SK-N-SH (cell line): ENCODE measurements around the gene KMO. TPM values are rescaled to one million over a fixed set of nuclear protein-coding genes. Genes with fewer than 3 reads are reported as not detected.

Experiments used
- CTCF ChIA-PET: fragments of 300-600, 350-600 bp; formaldehyde crosslinking; extraction: SDS; loops from one replicate; lab custom pipeline; 2021; lab: Yijun Ruan, JAX
- POLR2A ChIA-PET: fragments of 350-600 bp; sonication (Branson Sonifier 250); formaldehyde crosslinking; extraction: SDS; loops from one replicate; lab custom pipeline; 2020; ENCODE audit warnings: antibody characterized with exemption, inconsistent platforms; lab: Yijun Ruan, JAX
- DNase-seq: peaks from one replicate; pipeline ENCODE4 v3.0.0; 2012
- H2AFZ ChIP-seq: fragments of 200-600 bp; sonication (generic); 2 replicates; pipeline ENCODE4 v1.8.1; 2016; ENCODE audit warnings: antibody characterized with exemption, mild to moderate bottlenecking, low read depth
- H3F3A ChIP-seq: fragments of 200-600 bp; sonication (generic); replicated peaks from 2 replicates; pipeline ENCODE3; 2016; ENCODE audit warnings: antibody characterized with exemption, mild to moderate bottlenecking; ENCODE audit not compliant: insufficient read depth
- H3K27ac ChIP-seq, 2 experiments: fragments of 200-500 bp in 1 of 2; fragments of 200-600 bp in 1 of 2; sonication (Bioruptor generic) in 1 of 2; sonication (generic), shearing (Covaris generic) in 1 of 2; 2 replicates each; pipeline versions ENCODE4 v1.5.1 to v1.6.1; 2014 to 2016; ENCODE audit warnings: low read depth in 2 of 2, inconsistent platforms in 1 of 2, low read length in 1 of 2, mild to moderate bottlenecking in 1 of 2, mixed read lengths in 1 of 2
- H3K27me3 ChIP-seq: fragments of 200-600 bp; sonication (generic), shearing (Covaris generic); 2 replicates; pipeline ENCODE4 v1.6.1; 2016; ENCODE audit warnings: mixed run types; ENCODE audit not compliant: insufficient read depth
- H3K36me3 ChIP-seq, 2 experiments: fragments of 200-500 bp in 1 of 2; fragments of 200-600 bp in 1 of 2; sonication (Bioruptor generic) in 1 of 2; sonication (generic) in 1 of 2; replicated peaks in 1 of 2; 2 replicates each; pipeline versions ENCODE3 to v1.5.1; 2014 to 2016; ENCODE audit warnings: low read length in 1 of 2, mild to moderate bottlenecking in 1 of 2; ENCODE audit not compliant: insufficient read depth in 2 of 2, control insufficient read depth in 1 of 2
- H3K4me1 ChIP-seq, 2 experiments: fragments of 200-500 bp in 1 of 2; fragments of 200-600 bp in 1 of 2; sonication (Bioruptor generic) in 1 of 2; sonication (generic), shearing (Covaris generic) in 1 of 2; 2 replicates each; pipeline versions ENCODE4 v1.5.1 to v1.6.1; 2014 to 2016; ENCODE audit warnings: low read depth in 1 of 2, low read length in 1 of 2, mixed run types in 1 of 2; ENCODE audit not compliant: insufficient read depth in 2 of 2, control insufficient read depth in 1 of 2
- H3K4me2 ChIP-seq: fragments of 200-600 bp; sonication (generic), shearing (Covaris generic); 2 replicates; pipeline ENCODE4 v1.6.1; 2017; ENCODE audit warnings: mixed run types
- H3K4me3 ChIP-seq, 2 experiments: fragments of 200-500 bp in 1 of 2; fragments of 200-600 bp in 1 of 2; sonication (Bioruptor generic) in 1 of 2; sonication (generic), shearing (Covaris generic) in 1 of 2; 2 replicates each; pipeline versions ENCODE4 v1.5.1 to v1.8.1; 2014 to 2016; ENCODE audit warnings: low read depth in 2 of 2, inconsistent platforms in 1 of 2, low read length in 1 of 2, mild to moderate bottlenecking in 1 of 2, mixed read lengths in 1 of 2, moderate library complexity in 1 of 2
- H3K79me2 ChIP-seq: fragments of 200-600 bp; sonication (generic); 2 replicates; pipeline ENCODE4 v1.8.1; 2017; ENCODE audit warnings: mild to moderate bottlenecking; ENCODE audit not compliant: insufficient read depth
- H3K9ac ChIP-seq: fragments of 200-600 bp; sonication (generic); 2 replicates; pipeline ENCODE4 v1.6.1; 2017; ENCODE audit warnings: mixed run types
- H3K9me2 ChIP-seq: fragments of 200-600 bp; sonication (generic); 2 replicates; pipeline ENCODE4 v1.6.1; 2017; ENCODE audit warnings: mixed run types
- H3K9me3 ChIP-seq: fragments of 200-600 bp; sonication (generic); 2 replicates; pipeline ENCODE4 v1.6.1; 2017; ENCODE audit warnings: mixed run types, mild to moderate bottlenecking, moderate library complexity
- H4K20me1 ChIP-seq: fragments of 200-600 bp; sonication (generic); 2 replicates; pipeline ENCODE4 v1.6.1; 2017; ENCODE audit warnings: mild to moderate bottlenecking, mixed run types; ENCODE audit not compliant: insufficient read depth
- ELF1 ChIP-seq: IDR thresholded peaks from 2 replicates; pipeline ENCODE4 v1.4.0; 2012
- EZH2phosphoT487 ChIP-seq: fragments of 200-600 bp; sonication (generic); IDR thresholded peaks from 2 replicates; pipeline ENCODE4 v1.6.1; 2017; ENCODE audit warnings: low read depth, mixed run types, mild to moderate bottlenecking, antibody characterized with exemption, moderate library complexity, borderline replicate concordance
- FOSL2 ChIP-seq: IDR thresholded peaks from 2 replicates; pipeline ENCODE4 v1.4.0; 2012; ENCODE audit warnings: low read depth, mild to moderate bottlenecking, moderate library complexity, borderline replicate concordance
- FOXJ3 ChIP-seq: sonication (generic); formaldehyde crosslinking; IDR thresholded peaks from 2 replicates; pipeline ENCODE4 v1.5.1; 2020; ENCODE audit warnings: mild to moderate bottlenecking, missing genetic modification reagents
- FOXM1 ChIP-seq: IDR thresholded peaks from 2 replicates; pipeline ENCODE4 v1.4.0; 2012; ENCODE audit warnings: low read depth, mild to moderate bottlenecking
- GABPA ChIP-seq: IDR thresholded peaks from 2 replicates; pipeline ENCODE4 v1.4.0; 2012; ENCODE audit warnings: low read depth, mild to moderate bottlenecking
- GATA2 ChIP-seq: sonication (generic); formaldehyde crosslinking; IDR thresholded peaks from 2 replicates; pipeline ENCODE4 v1.5.0; 2020; ENCODE audit warnings: mild to moderate bottlenecking, missing genetic modification reagents
- JUND ChIP-seq: IDR thresholded peaks from 2 replicates; pipeline ENCODE4 v1.4.0; 2012
- MEF2A ChIP-seq: IDR thresholded peaks from 2 replicates; pipeline ENCODE4 v1.4.0; 2012; ENCODE audit warnings: low read depth, borderline replicate concordance
- MXI1 ChIP-seq: IDR thresholded peaks from 2 replicates; pipeline ENCODE4 v1.6.1; 2012; ENCODE audit warnings: mild to moderate bottlenecking, low read depth, low read length, improper control_type of control experiment
- NFIC ChIP-seq: IDR thresholded peaks from 2 replicates; pipeline ENCODE4 v1.4.0; 2012; ENCODE audit warnings: borderline replicate concordance
- NRF1 ChIP-seq: IDR thresholded peaks from 2 replicates; pipeline ENCODE4 v1.6.1; 2012; ENCODE audit warnings: low read depth, mild to moderate bottlenecking, low read length
- POLR2AphosphoS5 ChIP-seq: IDR thresholded peaks from 2 replicates; pipeline ENCODE4 v1.6.1; 2012; ENCODE audit warnings: low read depth, low read length
- RFX5 ChIP-seq: IDR thresholded peaks from 2 replicates; pipeline ENCODE4 v1.6.1; 2012; ENCODE audit warnings: mild to moderate bottlenecking, improper control_type of control experiment, low read length
- RXRA ChIP-seq: IDR thresholded peaks from 2 replicates; pipeline ENCODE4 v1.4.0; 2012; ENCODE audit warnings: low read depth, mild to moderate bottlenecking, borderline replicate concordance
- TAF1 ChIP-seq: IDR thresholded peaks from 2 replicates; pipeline ENCODE4 v1.6.1; 2012; ENCODE audit warnings: low read depth, mild to moderate bottlenecking, low read length, moderate library complexity, borderline replicate concordance
- TCF12 ChIP-seq: IDR thresholded peaks from 2 replicates; pipeline ENCODE4 v1.4.0; 2012
- TEAD4 ChIP-seq: IDR thresholded peaks from 2 replicates; pipeline ENCODE4 v1.4.0; 2012; ENCODE audit warnings: mild to moderate bottlenecking, borderline replicate concordance; ENCODE audit not compliant: insufficient read depth
- WGBS: methylation state at CpG from one replicate; pipeline ENCODE4 v1.1.6; 2017; ENCODE audit warnings: low lambda C conversion rate; 5-methylcytosine and 5-hydroxymethylcytosine counted together
- polyA plus RNA-seq, 3 experiments: library from polyadenylated mRNA; depleted of rRNA; stranded (reverse); fragments of >200 nt; gene quantifications; 2 replicates each; pipeline ENCODE4 v1.2.3, GENCODE V29; 2012
- TF ChIP-seq, protein P1 (sequence below): fragments of 150-350 bp; IDR thresholded peaks from 2 replicates; pipeline ENCODE4 v1.6.1; 2017; ENCODE audit warnings: antibody characterized with exemption, low read length, low read depth, borderline replicate concordance

The KMO gene
- polyA plus RNA-seq, 1 of the 3 experiments (the other 2 are of a cell fraction), result not detected

DNA sequence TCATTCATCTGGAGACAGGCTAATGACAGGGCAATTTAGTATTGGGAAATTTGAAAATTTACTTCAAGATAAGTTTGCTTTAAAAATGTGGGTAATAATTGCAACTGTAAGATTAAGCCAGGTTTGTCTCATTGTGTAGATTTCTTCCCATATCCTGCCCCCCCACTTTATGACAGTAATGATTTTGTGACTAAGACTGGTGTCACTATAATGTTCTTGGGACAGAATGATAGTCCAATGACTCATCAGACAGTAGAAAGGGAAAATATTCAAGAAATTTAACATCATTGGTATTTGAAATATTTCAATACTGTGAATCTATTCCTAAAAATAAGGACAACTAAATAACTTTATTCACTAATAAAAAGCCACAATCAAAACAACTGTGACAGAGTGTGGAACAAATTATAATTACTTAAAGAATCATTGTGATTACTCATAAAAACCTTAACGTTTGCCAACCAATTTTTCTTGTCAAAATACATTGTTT lies 49.4 kb upstream of the KMO start (continued):
- no peak for TF ChIP-seq TAF1
- no peak for TF ChIP-seq GATA2 (CRISPR knock-in tag)
- TF ChIP-seq GABPA, result no peak
- peak; percentile 91 for TF ChIP-seq JUND
- 0 out of 2 replicates have a peak, but pooled peaks have one; percentile 33 for TF ChIP-seq MEF2A
- 0 out of 2 replicates have a peak, but pooled peaks have one; percentile 58 for TF ChIP-seq FOXM1
- peak; percentile 53; the same call in 1 of the 2 replicates for TF ChIP-seq POLR2AphosphoS5
- no peak for TF ChIP-seq RXRA
- TF ChIP-seq TEAD4, result peak; percentile 86
- TF ChIP-seq, protein P1, sequence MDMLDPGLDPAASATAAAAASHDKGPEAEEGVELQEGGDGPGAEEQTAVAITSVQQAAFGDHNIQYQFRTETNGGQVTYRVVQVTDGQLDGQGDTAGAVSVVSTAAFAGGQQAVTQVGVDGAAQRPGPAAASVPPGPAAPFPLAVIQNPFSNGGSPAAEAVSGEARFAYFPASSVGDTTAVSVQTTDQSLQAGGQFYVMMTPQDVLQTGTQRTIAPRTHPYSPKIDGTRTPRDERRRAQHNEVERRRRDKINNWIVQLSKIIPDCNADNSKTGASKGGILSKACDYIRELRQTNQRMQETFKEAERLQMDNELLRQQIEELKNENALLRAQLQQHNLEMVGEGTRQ, result no peak
- TF ChIP-seq, all 33 proteins: peak for 10

DNA sequence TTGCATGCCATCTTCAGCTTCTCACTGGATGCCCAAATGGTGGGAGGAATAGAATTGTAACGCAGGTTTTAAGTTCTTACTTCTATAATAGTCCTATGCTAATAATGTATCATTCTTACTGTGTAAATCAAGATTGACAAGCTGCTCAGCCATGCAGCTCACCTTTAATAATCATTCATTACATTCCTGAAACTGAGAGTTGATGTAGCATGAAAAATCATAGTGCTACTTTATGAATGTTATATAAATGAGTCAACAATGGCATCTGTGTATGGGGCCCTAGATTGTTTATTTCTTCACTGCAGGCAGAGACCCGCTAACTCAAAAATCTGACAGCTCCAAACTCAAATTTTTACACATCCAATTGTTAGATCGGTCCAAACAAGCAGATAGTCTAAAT lies 47.0 kb upstream of the KMO start:
- Histone ChIP-seq H3K36me3 (no peaks in the 10 kb centered on the region), H3K4me3 (no peak overlapping the region), H3F3A (peaks cover 23% of the 10 kb centered on the region), H4K20me1 (no peaks in the 10 kb centered on the region), H3K4me2 (no peak overlapping the region), H3K9ac (no peak overlapping the region), H3K27me3 (no peaks in the 10 kb centered on the region)
- 100% methylated on average over 3 of the region's 3 CpGs for whole genome bisulfite sequencing
- CTCF ChIA-PET, result interaction anchor here (0.9 to 2.5 kb wide), 10 partner anchors 11 to 753 kb away, joined by 3 to 25 read pairs (median 4); no protein-coding TSS in a partner anchor
- no peak for DNase-seq
- TF ChIP-seq MXI1, result no peak
- no peak for TF ChIP-seq FOSL2
- TF ChIP-seq NRF1, result no peak
- no peak for TF ChIP-seq ELF1
- TF ChIP-seq TCF12, result no peak
- TF ChIP-seq FOXJ3 (CRISPR knock-in tag), result no peak
- TF ChIP-seq TEAD4, result no peak
- no peak for TF ChIP-seq EZH2phosphoT487
- TF ChIP-seq RXRA, result no peak
- no peak for TF ChIP-seq TAF1
- no peak for TF ChIP-seq NFIC
- TF ChIP-seq RFX5, result no peak
- TF ChIP-seq, all 33 proteins: peak for 0
- POLR2A ChIA-PET, result no interaction called here
- peaks cover 0 to 24% of the 10 kb centered on the region in 2 experiments; a peak in 3 of 4 replicates for H3K4me1 ChIP-seq
- H3K9me2 ChIP-seq, result no peaks in the 10 kb centered on the region
- H3K27ac ChIP-seq, result no peak overlapping the region
- H3K79me2 ChIP-seq, result no peaks in the 10 kb centered on the region
- no peak overlapping the region for H2AFZ ChIP-seq
- no peaks in the 10 kb centered on the region for H3K9me3 ChIP-seq
